Activated B cell treated with CpG ODN at 0.5 μM for 24 hours (primary cell): Measurements from ENCODE around the gene ATP8A2. TPM values are rescaled to one million over a fixed set of nuclear protein-coding genes. Genes with fewer than 3 reads are reported as not detected.
A peak's percentile ranks its signal among the peaks of the same experiment; 100 is the strongest.
"Not testable (repeated sequence)": the region's sequence is repeated elsewhere in the genome, so short reads cannot be mapped to it uniquely, and the experiment has no call there.

Experiments
- ATAC-seq: fragments of 200-7000 bp; cut with Tn5 transposase; one replicate; pipeline ENCODE4 v1.10.0; 2021; ENCODE audit warnings: low read depth, mild to moderate bottlenecking, moderate library complexity
- CTCF ChIA-PET: fragments of 350-600 bp; sonication (Branson Sonifier 250); formaldehyde crosslinking; loops from one replicate; lab custom pipeline; 2021; ENCODE audit warnings: antibody characterized with exemption; lab: Charles Lee
- POLR2A ChIA-PET: fragments of 350-600 bp; sonication (Branson Sonifier 250); formaldehyde crosslinking; loops from one replicate; lab custom pipeline; 2021; ENCODE audit warnings: antibody characterized with exemption; lab: Charles Lee
- DNase-seq: peaks from one replicate; pipeline ENCODE4 v3.0.0; 2022
- H3K27ac Mint-ChIP-seq: one replicate; pipeline ENCODE4 v1.8.0; 2020; ENCODE audit warnings: mixed read lengths
- H3K27me3 Mint-ChIP-seq: one replicate; pipeline ENCODE4 v1.8.0; 2021; ENCODE audit warnings: mixed read lengths
- H3K36me3 Mint-ChIP-seq: one replicate; pipeline ENCODE4 v1.8.0; 2021; ENCODE audit warnings: low read depth, mixed read lengths
- H3K4me1 Mint-ChIP-seq: one replicate; pipeline ENCODE4 v1.8.0; 2021; ENCODE audit warnings: mixed read lengths
- H3K4me3 Mint-ChIP-seq: one replicate; pipeline ENCODE4 v1.8.0; 2020; ENCODE audit warnings: mild to moderate bottlenecking, mixed read lengths
- H3K9me3 Mint-ChIP-seq: one replicate; pipeline ENCODE4 v1.8.0; 2020; ENCODE audit warnings: mixed read lengths
- CTCF ChIP-seq: fragments of 200-600 bp; IDR thresholded peaks from one replicate; pipeline ENCODE4 v1.8.0; 2022; ENCODE audit warnings: antibody characterized with exemption, mild to moderate bottlenecking
- intact Hi-C: fragments of 100-400 bp; cut with micrococcal nuclease; formaldehyde crosslinking; loops from one replicate; pipeline ENCODE4 v1.15.1; 2024
- total RNA-seq: library from RNA; stranded (reverse); gene quantifications from 2 replicates; pipeline ENCODE4 v1.2.3, GENCODE V29; 2022

ATP8A2 gene
- total RNA-seq, 1 donor from 2014 or later = not detected

- no peaks in the 10 kb centered on the region for H3K4me1 Mint-ChIP-seq
- ChIA-PET CTCF (no interaction called here), POLR2A (no interaction called here)
- intact Hi-C loops = loop anchor here (2.0 to 10.0 kb wide), 2 partner anchors 238 to 488 kb away; no protein-coding TSS in a partner anchor
- no peak overlapping the region for H3K4me3 Mint-ChIP-seq
- H3K27ac Mint-ChIP-seq = no peak overlapping the region
- peaks cover 21% of the 10 kb centered on the region for H3K27me3 Mint-ChIP-seq
- ATAC-seq (no peak), DNase-seq (no peak)
- no peaks in the 10 kb centered on the region for H3K9me3 Mint-ChIP-seq
- TF ChIP-seq CTCF = no peak
- H3K36me3 Mint-ChIP-seq = no peaks in the 10 kb centered on the region
Measured at GRCh38 chr13:26062853-26063444, 691.2 kb downstream of the ATP8A2 start.

GRCh38 chr13:26066492-26066891 lies 694.7 kb downstream of the ATP8A2 start:
- CTCF ChIA-PET = interaction anchor here (1.6 kb wide), 1 partner anchor 12 kb away, joined by 3 read pairs; no protein-coding TSS in a partner anchor
- intact Hi-C loops = loop anchor here (10.0 kb wide), 1 partner anchor 242 kb away; no protein-coding TSS in a partner anchor
- POLR2A ChIA-PET, H3K4me3 Mint-ChIP-seq, H3K27ac Mint-ChIP-seq, H3K9me3 Mint-ChIP-seq, ATAC-seq, H3K4me1 Mint-ChIP-seq, DNase-seq, H3K36me3 Mint-ChIP-seq: not testable (repeated sequence)
- peaks cover 14% of the 10 kb centered on the region for H3K27me3 Mint-ChIP-seq

GRCh38 chr13:26067601-26068000 lies 695.8 kb downstream of the ATP8A2 start:
- no peak for TF ChIP-seq CTCF
- Mint-ChIP-seq H3K36me3 (no peaks in the 10 kb centered on the region), H3K4me1 (no peaks in the 10 kb centered on the region), H3K9me3 (no peaks in the 10 kb centered on the region), H3K27me3 (peaks cover 18% of the 10 kb centered on the region), H3K27ac (no peak overlapping the region), H3K4me3 (no peak overlapping the region)
- ATAC-seq (no peak), DNase-seq (no peak)
- intact Hi-C loops = loop anchor here (10.0 kb wide), 1 partner anchor 243 kb away; no protein-coding TSS in a partner anchor
- CTCF ChIA-PET = interaction anchor here (1.4 to 1.6 kb wide), 2 partner anchors 11 to 493 kb away, joined by 3 read pairs; no protein-coding TSS in a partner anchor
- POLR2A ChIA-PET = interaction anchor here (0.5 kb wide), 1 partner anchor 24 kb away, joined by 4 read pairs; no protein-coding TSS in a partner anchor

- H3K27me3 Mint-ChIP-seq = peaks cover 12% of the 10 kb centered on the region
Measured at GRCh38 chr13:26068372-26068771, 696.6 kb downstream of the ATP8A2 start.

GRCh38 chr13:26069642-26070041 lies 697.9 kb downstream of the ATP8A2 start:
- intact Hi-C loops = loop anchor here (10.0 kb wide), 1 partner anchor 245 kb away; no protein-coding TSS in a partner anchor
- H3K27ac Mint-ChIP-seq, DNase-seq, H3K4me1 Mint-ChIP-seq, H3K9me3 Mint-ChIP-seq, ATAC-seq, H3K4me3 Mint-ChIP-seq, CTCF ChIA-PET, H3K36me3 Mint-ChIP-seq, POLR2A ChIA-PET: not testable (repeated sequence)
- peaks cover 11% of the 10 kb centered on the region for H3K27me3 Mint-ChIP-seq

More at GRCh38 chr13:26068372-26068771, 696.6 kb downstream of the ATP8A2 start:
- H3K4me1 Mint-ChIP-seq, H3K27ac Mint-ChIP-seq, ATAC-seq, H3K4me3 Mint-ChIP-seq, H3K36me3 Mint-ChIP-seq, H3K9me3 Mint-ChIP-seq, DNase-seq: not testable (repeated sequence)
- intact Hi-C loops = loop anchor here (10.0 kb wide), 1 partner anchor 244 kb away; no protein-coding TSS in a partner anchor
- CTCF ChIA-PET = interaction anchor here (1.4 to 1.6 kb wide), 2 partner anchors 10 to 494 kb away, joined by 3 read pairs; no protein-coding TSS in a partner anchor
- POLR2A ChIA-PET = interaction anchor here (0.5 kb wide), 1 partner anchor 25 kb away, joined by 4 read pairs; no protein-coding TSS in a partner anchor

- Mint-ChIP-seq H3K36me3 (no peaks in the 10 kb centered on the region), H3K27ac (no peak overlapping the region), H3K4me3 (no peak overlapping the region), H3K4me1 (no peaks in the 10 kb centered on the region), H3K27me3 (peaks cover 21% of the 10 kb centered on the region), H3K9me3 (no peaks in the 10 kb centered on the region)
- intact Hi-C loops = loop anchor here (2.0 kb wide), 1 partner anchor 497 kb away; no protein-coding TSS in a partner anchor
- no peak for ATAC-seq
- ChIA-PET CTCF (interaction anchor here (1.1 to 1.2 kb wide), 2 partner anchors 361 to 497 kb away, joined by 3 to 4 read pairs; no protein-coding TSS in a partner anchor), POLR2A (no interaction called here)
- TF ChIP-seq CTCF = no peak
- no peak for DNase-seq
Measured at GRCh38 chr13:26071691-26072090, 699.9 kb downstream of the ATP8A2 start.

GRCh38 chr13:26072335-26072734 lies 700.6 kb downstream of the ATP8A2 start:
- POLR2A ChIA-PET, H3K4me1 Mint-ChIP-seq, H3K4me3 Mint-ChIP-seq, H3K9me3 Mint-ChIP-seq, DNase-seq, H3K36me3 Mint-ChIP-seq, H3K27ac Mint-ChIP-seq: not testable (repeated sequence)
- intact Hi-C loops = loop anchor here (2.0 kb wide), 1 partner anchor 498 kb away; no protein-coding TSS in a partner anchor
- ATAC-seq = peak; percentile 45
- H3K27me3 Mint-ChIP-seq = peaks cover 21% of the 10 kb centered on the region
- CTCF ChIA-PET = interaction anchor here (1.1 to 1.2 kb wide), 2 partner anchors 361 to 497 kb away, joined by 3 to 4 read pairs; no protein-coding TSS in a partner anchor
